BLaER1 (cell line): ENCODE results near the gene AGPAT1.
A peak's percentile ranks its signal among the peaks of the same experiment; 100 is the strongest.
"Not testable (repeated sequence)": the region's sequence is repeated elsewhere in the genome, so short reads cannot be mapped to it uniquely, and the experiment has no call there.

Source experiments
- H3K27ac ChIP-seq: shearing (Covaris generic); formaldehyde crosslinking; 2 replicates; pipeline ENCODE4 v1.8.1; 2022
- H3K27me3 ChIP-seq: shearing (Covaris generic); formaldehyde crosslinking; 2 replicates; pipeline ENCODE4 v1.8.1; 2022
- H3K36me3 ChIP-seq: shearing (Covaris generic); formaldehyde crosslinking; 2 replicates; pipeline ENCODE4 v1.8.1; 2022
- H3K4me1 ChIP-seq: shearing (Covaris generic); formaldehyde crosslinking; 2 replicates; pipeline ENCODE4 v1.8.1; 2022
- H3K4me2 ChIP-seq: shearing (Covaris generic); formaldehyde crosslinking; 2 replicates; pipeline ENCODE4 v1.8.1; 2022
- H3K4me3 ChIP-seq: shearing (Covaris generic); formaldehyde crosslinking; 2 replicates; pipeline ENCODE4 v1.8.1; 2022
- H3K9ac ChIP-seq: shearing (Covaris generic); formaldehyde crosslinking; 2 replicates; pipeline ENCODE4 v1.8.1; 2022
- H3K9me3 ChIP-seq: shearing (Covaris generic); formaldehyde crosslinking; 2 replicates; pipeline ENCODE4 v1.8.1; 2022
- H4K20me1 ChIP-seq: shearing (Covaris generic); formaldehyde crosslinking; 2 replicates; pipeline ENCODE4 v1.8.1; 2022
- Cebpa-rat ChIP-seq: shearing (Covaris generic); IDR thresholded peaks from 2 replicates; pipeline ENCODE4 v1.8.1; 2022

Gene AGPAT1

GRCh38 chr6:32191696-32192607 is 16.1 kb upstream of the AGPAT1 start:
- H3K9ac ChIP-seq: peak overlapping the region; percentile 85
- peak overlapping the region; percentile 80 for H3K4me3 ChIP-seq
- peak overlapping the region; percentile 95 for H3K27ac ChIP-seq

DNA sequence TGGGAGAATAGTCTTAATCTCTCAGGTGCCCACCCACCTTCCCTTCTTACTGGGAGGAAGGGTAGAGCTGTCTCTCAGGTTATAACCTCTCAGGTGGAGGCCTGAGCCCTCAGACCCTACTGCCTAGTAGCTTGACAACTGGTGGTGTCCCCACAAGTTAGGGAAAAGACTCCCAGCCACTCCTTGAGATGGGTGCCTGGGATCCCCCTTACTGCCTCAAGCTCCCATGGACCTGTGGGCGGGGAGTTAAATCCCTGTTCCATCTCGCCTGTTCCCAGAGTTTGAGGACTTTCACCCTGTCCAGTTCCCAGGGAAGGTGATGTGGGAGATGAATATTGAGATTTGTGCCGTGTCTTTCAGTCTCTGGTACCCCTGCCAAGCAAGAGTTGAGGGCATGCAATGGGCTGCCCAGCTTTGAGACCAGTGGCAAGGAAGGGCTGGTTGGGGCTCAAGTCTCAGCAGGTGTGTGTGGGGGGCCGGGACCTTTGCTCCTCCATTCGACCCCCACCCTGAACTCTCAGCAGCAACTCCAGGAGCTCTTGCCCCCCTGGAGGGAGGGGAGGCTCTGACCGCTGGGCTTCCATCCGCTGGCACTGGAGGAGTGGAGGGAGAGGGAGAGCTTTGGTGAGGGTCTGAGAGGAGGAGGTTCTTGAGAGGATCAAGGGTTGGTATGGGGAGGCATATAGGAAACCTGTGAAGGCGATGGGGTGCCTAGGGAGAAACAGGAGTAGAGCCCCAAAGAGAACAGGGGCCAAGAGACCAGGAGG is 15.2 kb upstream of the AGPAT1 start:
- peak overlapping the region; percentile 95 for H3K27ac ChIP-seq
- no peaks in the 10 kb centered on the region for H3K27me3 ChIP-seq
- peak overlapping the region; percentile 85 for H3K9ac ChIP-seq
- peaks cover 23% of the 10 kb centered on the region for H3K36me3 ChIP-seq
- H4K20me1 ChIP-seq: no peaks in the 10 kb centered on the region; the same call in 1 of the 2 replicates
- TF ChIP-seq Cebpa-rat: no peak
- peak overlapping the region; percentile 99 for H3K4me2 ChIP-seq
- peak overlapping the region; percentile 80 for H3K4me3 ChIP-seq
- H3K9me3 ChIP-seq: no peaks in the 10 kb centered on the region
- peaks cover 76% of the 10 kb centered on the region for H3K4me1 ChIP-seq

More at GRCh38 chr6:32191696-32192607, 16.1 kb upstream of the AGPAT1 start:
- Histone ChIP-seq H3K36me3 (peaks cover 14% of the 10 kb centered on the region), H3K4me1 (peaks cover 75% of the 10 kb centered on the region), H3K27me3 (no peaks in the 10 kb centered on the region), H4K20me1 (no peaks in the 10 kb centered on the region), H3K9me3 (no peaks in the 10 kb centered on the region), H3K4me2 (peak overlapping the region; percentile 99)
- TF ChIP-seq Cebpa-rat: no peak

DNA sequence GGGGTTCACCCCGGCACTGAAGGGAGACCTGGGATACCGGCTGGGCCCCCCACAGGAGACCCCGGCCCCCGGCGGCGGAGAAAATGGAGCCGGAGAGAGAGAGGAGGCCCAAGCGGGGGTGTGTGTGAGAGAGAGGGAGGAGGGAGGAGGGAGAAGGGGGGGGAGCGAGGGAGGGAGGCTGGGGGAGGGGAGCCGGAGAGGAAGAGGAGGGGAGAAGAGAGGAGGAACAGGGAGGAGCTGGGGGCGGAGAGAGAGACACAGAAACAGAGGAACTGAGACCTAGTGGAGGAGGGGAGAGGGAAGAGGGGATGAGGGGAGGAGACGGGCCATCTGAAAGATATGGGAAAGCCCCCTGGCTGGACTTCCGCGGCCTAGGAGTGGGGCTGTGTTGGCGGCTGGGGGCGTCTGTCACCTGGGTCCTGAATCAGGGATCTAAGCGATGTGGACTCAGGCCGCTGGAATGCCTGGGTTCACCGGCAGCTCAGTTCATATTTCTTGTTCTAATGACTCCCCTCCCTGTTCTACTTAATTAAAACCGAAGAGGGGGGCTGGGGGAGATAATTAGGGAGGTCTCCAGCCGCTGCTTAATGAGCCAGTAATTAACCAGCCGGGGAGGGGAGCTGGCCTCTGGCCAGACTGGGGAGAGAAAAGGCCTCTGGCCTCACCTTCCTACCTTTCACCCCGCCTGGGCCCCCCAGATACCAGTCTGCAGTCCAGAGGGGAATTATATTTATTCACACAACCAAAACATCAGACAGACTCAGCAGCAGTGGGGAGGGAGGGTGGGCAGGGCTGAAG is 14.4 kb upstream of the AGPAT1 start, which contains the start of gene PBX2:
TSS of gene PBX2 (minus strand) at position 149 of the 798 bp plus-strand sequence. CDS start 287 bp downstream, outside the sequence.
- H3K27ac ChIP-seq: peak within 1 kb of the TSS; percentile 95
- no peak for TF ChIP-seq Cebpa-rat
- no peaks in the 10 kb centered on the region; the same call in 1 of the 2 replicates for H4K20me1 ChIP-seq
- peaks cover 26% of the 10 kb centered on the region for H3K36me3 ChIP-seq
- peak within 1 kb of the TSS; percentile 95 for H3K9ac ChIP-seq
- H3K27me3 ChIP-seq: no peaks in the 10 kb centered on the region
- peak within 1 kb of the TSS; percentile 99 for H3K4me2 ChIP-seq
- no peaks in the 10 kb centered on the region for H3K9me3 ChIP-seq
- peak within 1 kb of the TSS; percentile 80 for H3K4me3 ChIP-seq
- H3K4me1 ChIP-seq: peaks cover 76% of the 10 kb centered on the region

- H3K9ac ChIP-seq: peak overlapping the region; percentile 95
- H4K20me1 ChIP-seq: no peaks in the 10 kb centered on the region; the same call in 1 of the 2 replicates
- peaks cover 26% of the 10 kb centered on the region for H3K36me3 ChIP-seq
- H3K4me3 ChIP-seq: peak overlapping the region; percentile 80
- peak overlapping the region; percentile 94 for H3K27ac ChIP-seq
- no peak for TF ChIP-seq Cebpa-rat
- no peaks in the 10 kb centered on the region for H3K27me3 ChIP-seq
- H3K9me3 ChIP-seq: no peaks in the 10 kb centered on the region
- H3K4me1 ChIP-seq: peaks cover 70% of the 10 kb centered on the region
- H3K4me2 ChIP-seq: peak overlapping the region; percentile 98
These were observed 13.8 kb upstream of the AGPAT1 start for GRCh38 chr6:32189742-32190053.

DNA sequence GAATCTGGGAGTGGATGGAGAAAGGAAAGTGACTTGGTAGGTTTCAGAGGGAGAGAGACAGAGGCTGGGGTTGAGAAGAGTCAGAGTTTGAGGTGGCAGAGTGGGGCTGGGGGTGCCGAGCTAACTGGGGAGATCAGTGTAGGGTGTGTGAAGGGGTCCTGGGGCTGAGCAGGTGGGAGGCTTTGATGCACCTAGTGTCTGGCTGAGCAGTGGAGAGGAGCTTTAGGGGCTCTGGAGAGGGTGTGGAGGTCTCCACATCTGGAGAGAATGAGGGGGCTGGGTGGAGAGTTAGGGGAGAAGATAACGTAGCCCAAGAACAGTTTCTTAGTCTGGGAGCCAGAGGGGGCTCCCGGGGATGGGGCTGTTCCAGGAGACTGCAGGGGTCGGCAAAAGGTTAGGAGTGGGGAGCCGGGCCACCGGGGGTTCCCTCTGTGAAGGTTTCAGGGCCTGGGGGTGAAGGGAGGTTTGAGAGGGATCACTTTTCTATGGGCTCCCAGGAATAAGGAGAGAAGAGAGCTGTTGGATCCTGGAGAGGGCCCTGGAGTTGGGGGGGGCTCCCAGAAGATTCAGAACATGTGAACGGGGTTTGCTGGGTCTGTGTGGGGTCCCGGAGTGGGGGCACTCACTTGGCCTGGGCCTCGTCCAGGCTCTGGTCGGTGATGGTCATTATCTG is 13.3 kb upstream of the AGPAT1 start:
- Histone ChIP-seq H3K4me2 (peak overlapping the region; percentile 98), H3K9me3 (no peaks in the 10 kb centered on the region), H3K4me3 (peak overlapping the region; percentile 80), H4K20me1 (no peaks in the 10 kb centered on the region; the same call in 1 of the 2 replicates), H3K9ac (peak overlapping the region; percentile 95), H3K4me1 (peaks cover 66% of the 10 kb centered on the region), H3K36me3 (peaks cover 28% of the 10 kb centered on the region), H3K27ac (peak overlapping the region; percentile 94), H3K27me3 (no peaks in the 10 kb centered on the region)
- TF ChIP-seq Cebpa-rat: no peak

DNA sequence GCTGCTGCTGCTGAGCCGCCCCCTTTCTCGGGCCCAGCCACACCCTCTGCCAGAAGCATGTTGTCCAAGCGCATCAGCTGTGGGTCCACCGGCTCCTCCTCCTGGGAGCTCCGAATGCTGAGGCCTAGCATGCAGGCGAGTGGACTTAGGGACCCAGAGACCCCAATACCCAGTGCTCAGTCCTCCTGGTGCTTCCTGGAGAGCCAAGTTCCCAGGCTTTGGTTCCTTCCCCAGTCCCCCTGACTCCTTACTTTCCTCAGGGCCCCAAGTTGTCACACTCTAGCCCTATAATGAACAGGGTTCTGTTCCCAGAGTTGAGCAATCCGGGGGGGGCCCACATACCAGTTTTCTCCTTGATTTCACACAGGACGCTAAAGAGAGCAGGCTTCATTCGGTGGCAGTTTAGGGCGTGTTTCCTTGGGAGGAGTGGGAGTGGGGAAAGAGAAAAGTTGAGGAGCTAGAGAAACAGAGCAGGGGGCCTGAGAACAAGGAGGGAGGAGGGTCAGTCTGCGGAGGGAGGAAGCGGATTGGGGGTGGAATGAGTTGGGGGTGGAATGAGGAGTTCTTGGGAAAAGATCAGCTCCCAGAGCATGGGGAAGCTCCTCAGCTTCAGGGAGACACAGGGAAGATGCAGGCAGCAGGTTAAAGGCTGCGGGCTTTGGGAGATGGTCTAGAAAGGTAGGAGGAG is 12.6 kb upstream of the AGPAT1 start:
- Histone ChIP-seq H3K27ac (peak overlapping the region; percentile 94), H3K27me3 (no peaks in the 10 kb centered on the region), H3K4me1 (peaks cover 59% of the 10 kb centered on the region), H3K36me3 (peaks cover 35% of the 10 kb centered on the region), H4K20me1 (no peaks in the 10 kb centered on the region; the same call in 1 of the 2 replicates), H3K4me3 (peak overlapping the region; percentile 80), H3K9ac (peak overlapping the region; percentile 95), H3K9me3 (no peaks in the 10 kb centered on the region), H3K4me2 (peak overlapping the region; percentile 98)
- no peak for TF ChIP-seq Cebpa-rat

DNA sequence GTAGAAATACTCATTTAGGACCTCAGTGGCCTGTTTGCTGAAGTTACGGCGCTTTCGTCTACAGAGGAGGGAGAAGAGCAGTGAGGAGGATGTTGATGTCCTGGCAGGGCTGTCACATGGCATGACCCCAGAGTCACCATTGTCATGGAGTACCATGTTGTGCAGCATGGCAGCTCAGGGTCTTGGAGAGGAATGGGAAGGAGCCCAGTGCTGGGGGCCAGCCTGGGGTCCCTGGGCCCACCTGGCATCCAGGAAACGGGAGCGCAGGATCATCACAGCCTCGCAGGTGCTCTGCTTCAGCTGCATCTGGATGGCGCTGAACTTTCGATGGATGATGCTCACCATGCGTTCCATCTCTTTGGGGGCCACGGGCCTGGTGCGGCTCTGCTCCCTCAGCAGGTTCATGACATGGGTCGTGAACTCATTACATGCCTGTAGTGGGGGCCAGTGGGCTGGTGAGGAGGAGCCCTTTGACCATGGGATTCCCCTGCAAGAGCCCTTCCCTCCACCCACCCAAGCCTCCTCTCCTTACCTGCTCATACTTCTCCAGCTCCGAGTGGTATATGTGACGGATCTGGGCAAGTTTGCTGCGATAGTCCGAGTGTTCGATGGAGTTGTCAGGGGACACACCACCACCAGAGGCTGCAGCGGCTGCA is 12.0 kb upstream of the AGPAT1 start:
- peak overlapping the region; percentile 95 for H3K9ac ChIP-seq
- not testable (repeated sequence) for H3K27me3 ChIP-seq, H3K9me3 ChIP-seq, H4K20me1 ChIP-seq
- H3K4me1 ChIP-seq: peaks cover 52% of the 10 kb centered on the region
- peak overlapping the region; percentile 98 for H3K4me2 ChIP-seq
- peak overlapping the region; percentile 80; the same call in 1 of the 2 replicates for H3K4me3 ChIP-seq
- H3K36me3 ChIP-seq: peaks cover 42% of the 10 kb centered on the region
- H3K27ac ChIP-seq: peak overlapping the region; percentile 94; the same call in 1 of the 2 replicates

DNA sequence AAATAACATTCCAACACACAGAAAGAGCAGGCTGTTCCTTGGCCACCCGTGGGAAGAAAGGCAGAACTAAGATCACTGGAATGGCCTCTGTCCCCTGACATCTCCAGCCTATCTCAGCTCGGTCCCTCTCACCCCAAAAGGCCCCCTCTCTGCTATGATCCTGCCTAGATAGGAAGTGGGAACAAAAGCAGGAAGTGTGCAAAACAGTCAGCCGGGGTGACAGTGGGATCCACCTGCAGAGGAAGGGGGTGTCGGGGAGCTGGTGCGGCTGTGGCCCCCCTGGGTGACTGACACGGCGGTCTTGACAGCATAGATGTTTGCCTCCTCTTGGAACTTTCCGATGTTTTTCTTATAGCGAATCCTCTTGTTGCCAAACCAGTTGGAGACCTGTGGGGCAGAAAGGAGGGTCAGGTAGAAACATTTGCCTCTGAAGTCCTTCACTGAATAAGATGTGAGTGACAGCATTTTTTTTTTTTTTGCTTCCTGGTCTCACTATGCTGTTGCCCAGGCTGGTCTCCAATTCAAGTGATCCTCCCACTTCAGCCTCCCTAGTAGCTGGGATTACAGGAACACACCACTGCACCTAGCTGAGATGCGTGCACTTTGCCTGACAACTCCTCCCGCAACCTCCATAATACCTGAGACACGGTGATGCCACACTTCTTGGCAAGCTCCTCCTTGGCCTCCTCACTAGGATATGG is 11.3 kb upstream of the AGPAT1 start:
- H4K20me1 ChIP-seq: no peaks in the 10 kb centered on the region; the same call in 1 of the 2 replicates
- no peaks in the 10 kb centered on the region for H3K27me3 ChIP-seq
- H3K9me3 ChIP-seq: no peaks in the 10 kb centered on the region
- TF ChIP-seq Cebpa-rat: no peak
- peaks cover 48% of the 10 kb centered on the region for H3K4me1 ChIP-seq
- H3K36me3 ChIP-seq: peaks cover 49% of the 10 kb centered on the region
- H3K9ac ChIP-seq: peak overlapping the region; percentile 46
- peak overlapping the region; percentile 32 for H3K27ac ChIP-seq
- H3K4me3 ChIP-seq: no peak overlapping the region
- peak overlapping the region; percentile 98 for H3K4me2 ChIP-seq

- Histone ChIP-seq H3K9ac (peak overlapping the region; percentile 46), H3K4me1 (peaks cover 39% of the 10 kb centered on the region)
These were observed 10.4 kb upstream of the AGPAT1 start for GRCh38 chr6:32186151-32186840.

GRCh38 chr6:32185681-32186131 is 9.8 kb upstream of the AGPAT1 start:
- H3K4me1 ChIP-seq: peaks cover 35% of the 10 kb centered on the region
- not testable (repeated sequence) for H4K20me1 ChIP-seq, H3K9me3 ChIP-seq, H3K27ac ChIP-seq, H3K9ac ChIP-seq, H3K27me3 ChIP-seq, H3K4me2 ChIP-seq, H3K4me3 ChIP-seq
- peaks cover 63% of the 10 kb centered on the region for H3K36me3 ChIP-seq

More at GRCh38 chr6:32186151-32186840, 10.4 kb upstream of the AGPAT1 start:
- not testable (repeated sequence) for H4K20me1 ChIP-seq, H3K9me3 ChIP-seq, H3K27me3 ChIP-seq, H3K4me3 ChIP-seq
- Histone ChIP-seq H3K36me3 (peaks cover 57% of the 10 kb centered on the region), H3K4me2 (peak overlapping the region; percentile 98), H3K27ac (peak overlapping the region; percentile 32)
